ENCODE measurements around the gene ZNF605.

- no peak for TF ChIP-seq CTCF (conservative IDR thresholded peaks at IDR 0.05; ENCODE audit: low read depth, low read length)
- no peak for TF ChIP-seq EZH2 (IDR thresholded peaks at IDR 0.05; ENCODE audit: low read length, unreplicated experiment)
These were observed 10.7 kb upstream of the ZNF605 start for GRCh38 chr12:132966676-132967415.

Measured in PC-3 (cell line).